HUDEP-2 (cell line): Measurements from ENCODE around the gene CHST8.
"Not testable (repeated sequence)": the region's sequence is repeated elsewhere in the genome, so short reads cannot be mapped to it uniquely, and the experiment has no call there.

ENCODE experiments used
- DNase-seq, 76 experiments: peaks; one replicate each; lab custom pipeline; 2025; ENCODE audit not compliant: unreplicated experiment in 76 of 76; lab: John Stamatoyannopoulos, UW

Gene CHST8

DNA sequence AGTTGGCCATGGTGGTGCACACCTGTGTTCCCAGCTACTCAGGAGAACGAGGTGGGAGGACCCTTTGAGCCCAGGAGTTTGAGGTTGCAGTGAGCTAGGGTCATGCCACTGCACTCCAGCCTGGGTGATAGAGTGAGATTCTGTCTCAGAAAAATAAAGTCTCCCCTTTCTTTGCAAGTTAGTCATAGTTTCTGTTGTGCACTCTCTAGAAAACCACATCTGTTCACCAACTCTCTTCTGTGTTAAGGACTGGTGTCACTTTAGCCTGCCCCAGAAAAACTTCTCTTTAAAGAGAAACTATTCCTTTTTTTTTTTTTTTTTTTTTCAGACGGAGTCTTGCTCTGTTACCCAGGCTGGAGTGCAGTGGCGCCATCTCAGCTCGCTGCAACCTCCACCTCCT lies 4.9 kb upstream of the CHST8 start:
- no peak for DNase-seq

DNA sequence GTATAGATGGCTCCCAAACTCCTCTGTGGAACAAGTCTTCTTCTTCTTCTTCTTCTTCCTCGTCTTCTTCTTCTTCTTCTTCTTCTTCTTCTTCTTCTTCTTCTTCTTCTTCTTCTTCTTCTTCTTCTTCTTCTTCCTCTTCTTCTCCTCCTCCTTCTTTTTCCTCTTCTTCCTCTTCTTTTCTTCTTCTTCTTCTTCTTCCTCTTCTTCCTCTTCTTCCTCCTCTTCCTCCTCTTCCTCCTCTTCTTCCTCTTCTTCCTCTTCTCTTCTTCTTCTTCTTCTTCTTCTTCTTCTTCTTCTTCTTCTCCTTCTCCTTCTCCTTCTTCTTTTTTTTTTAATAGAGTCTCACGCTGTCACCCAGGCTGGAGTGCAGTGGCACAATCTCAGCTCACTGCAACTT lies 3.4 kb upstream of the CHST8 start:
- not testable (repeated sequence) for DNase-seq

DNA sequence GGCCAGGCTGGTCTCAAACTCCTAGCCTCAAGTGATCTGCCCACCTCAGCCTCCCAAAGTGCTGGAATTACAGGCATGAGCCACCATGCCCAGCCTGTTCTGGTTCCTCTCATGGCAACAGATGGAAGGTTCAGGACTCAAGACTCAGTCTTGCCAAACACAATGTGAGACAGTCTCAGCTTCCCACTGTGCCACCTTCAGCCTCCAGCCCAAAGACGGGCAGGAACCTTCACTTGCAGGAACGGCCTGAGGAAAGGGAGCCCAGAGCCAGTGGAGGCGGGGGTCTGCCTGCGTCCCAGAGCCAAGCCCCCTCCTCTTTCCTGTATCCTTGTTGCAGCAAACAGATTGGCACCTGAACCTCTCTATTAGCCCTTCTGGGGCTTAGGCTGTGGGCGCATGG lies 2.9 kb upstream of the CHST8 start:
- DNase-seq, result no peak

DNA sequence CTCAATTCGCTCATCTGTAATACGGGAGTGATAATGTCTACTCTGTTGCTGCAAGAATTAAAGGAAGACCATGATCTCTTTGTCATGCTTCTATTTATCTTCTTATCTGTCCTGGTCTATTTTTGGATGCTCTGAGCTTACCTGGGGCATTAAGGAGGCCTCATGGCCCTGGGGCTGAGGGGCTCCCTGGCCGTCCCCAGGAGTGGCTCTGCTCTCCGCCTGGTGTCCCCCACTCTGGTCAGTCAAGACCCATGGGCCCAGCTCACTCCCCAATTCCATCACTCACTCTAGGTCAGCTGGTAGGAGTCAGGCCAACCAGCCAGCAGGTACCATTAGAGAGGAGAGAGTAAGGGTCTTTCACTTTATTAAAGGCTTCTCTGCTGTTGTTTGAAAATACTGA lies 1.1 kb upstream of the CHST8 start:
- DNase-seq, result no peak

DNA sequence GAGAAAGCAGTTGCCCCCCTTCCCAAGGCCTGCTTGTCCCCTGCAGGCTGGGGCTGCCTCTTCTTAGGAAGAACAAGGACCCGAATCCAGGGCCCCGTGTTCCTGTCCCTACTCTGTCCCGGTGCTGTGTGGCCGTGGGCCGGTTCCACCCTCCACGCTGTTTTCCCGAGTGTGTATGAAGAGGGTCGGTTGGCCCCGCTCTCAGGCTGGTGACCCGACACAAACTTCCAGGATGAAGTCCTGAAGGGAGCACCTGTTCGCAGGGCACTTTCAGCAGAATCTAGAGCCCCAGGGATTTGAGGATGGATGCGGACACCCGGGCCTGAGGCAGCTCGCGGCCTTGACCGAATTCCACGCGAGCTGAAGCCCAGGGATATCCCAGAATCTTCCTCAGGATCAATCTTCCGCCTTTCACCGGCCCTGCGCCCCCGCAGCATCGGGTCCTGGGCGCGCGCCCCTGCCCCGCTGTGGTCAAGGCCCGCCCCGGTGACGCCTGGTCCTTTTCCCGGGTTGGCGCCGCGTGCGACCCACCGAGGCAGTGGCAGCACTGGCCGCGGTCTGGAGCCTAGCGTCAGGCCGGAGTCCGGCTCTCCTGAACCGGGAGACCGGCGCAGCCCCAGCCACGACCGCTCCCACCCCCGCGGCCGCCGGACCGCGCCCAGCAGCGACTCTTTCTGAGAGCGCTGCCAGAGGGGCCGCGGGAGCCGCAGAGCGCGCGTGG lies 528 bp upstream of the CHST8 start:
- no peak for DNase-seq

DNA sequence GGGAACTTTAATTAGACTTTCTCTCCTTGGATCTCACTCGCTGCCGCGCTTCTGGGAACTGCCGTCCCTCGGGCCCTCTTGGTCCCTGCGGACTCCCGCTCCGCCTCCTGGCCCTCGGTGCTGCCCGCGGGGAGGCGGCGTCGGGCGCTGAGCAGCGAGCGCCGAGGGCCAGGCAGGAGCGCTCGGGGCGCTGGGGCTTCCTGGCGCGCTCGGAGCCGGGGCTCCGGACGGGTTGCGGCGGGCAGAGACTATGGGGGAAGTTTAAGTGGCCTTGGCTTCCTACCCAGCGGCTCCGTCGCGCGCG lies 704 bp downstream of the CHST8 start:
- no peak for DNase-seq

DNA sequence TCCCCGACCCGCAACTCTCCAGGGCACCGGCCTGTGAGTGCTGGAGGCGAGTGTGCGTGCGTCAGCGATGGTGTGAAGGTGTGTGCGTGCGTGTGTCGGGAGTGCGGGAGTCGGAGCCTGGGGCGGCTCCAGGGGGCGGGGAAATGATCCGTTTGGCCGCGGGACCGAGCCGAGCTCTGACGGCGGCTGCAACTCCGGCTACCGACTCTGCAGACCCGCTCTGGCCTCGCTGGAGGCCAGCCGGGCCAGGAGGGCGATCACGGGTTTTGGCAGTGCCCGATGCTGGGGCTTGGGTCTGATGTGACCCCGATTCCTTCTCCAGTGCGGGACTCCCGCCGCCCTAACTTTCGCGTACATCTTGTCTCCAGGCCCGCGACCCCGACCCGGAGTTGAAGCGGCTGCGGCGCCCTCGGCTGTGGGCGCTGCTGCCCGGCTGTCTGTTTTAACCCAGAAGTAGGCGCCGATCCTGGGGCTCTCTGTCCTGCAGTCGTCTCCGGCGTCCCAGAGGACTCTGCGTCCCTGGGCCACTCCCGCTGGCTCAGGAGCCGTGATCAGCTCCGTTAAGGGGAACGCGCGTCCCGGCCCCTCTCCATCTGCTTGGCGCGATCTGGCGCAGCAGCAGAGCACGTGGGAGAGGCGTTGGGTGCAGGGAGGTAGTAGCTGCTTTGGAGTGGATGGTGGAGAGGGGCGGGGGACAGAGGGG lies 1.2 kb downstream of the CHST8 start:
- no peak for DNase-seq

DNA sequence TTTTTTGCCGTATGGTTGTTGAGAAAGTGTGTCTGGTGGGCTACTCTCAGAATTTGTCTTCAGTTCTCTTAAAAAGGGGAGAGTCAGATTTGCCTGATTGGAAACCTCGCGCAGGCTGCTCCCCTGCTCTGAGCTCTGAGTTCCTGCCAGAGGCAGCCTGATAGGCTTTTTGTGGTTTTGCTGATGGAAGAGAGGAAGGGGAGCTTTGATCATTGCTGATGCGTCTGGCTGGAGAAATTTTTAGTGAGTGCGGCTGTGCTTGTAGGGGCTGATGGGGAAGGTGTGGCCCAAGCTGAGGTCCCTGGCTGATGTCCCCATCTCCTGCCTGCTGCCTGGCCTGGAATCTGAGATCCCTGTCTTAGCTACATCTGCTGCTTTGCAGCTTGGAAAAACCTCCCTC lies 2.8 kb downstream of the CHST8 start:
- DNase-seq, result no peak

DNA sequence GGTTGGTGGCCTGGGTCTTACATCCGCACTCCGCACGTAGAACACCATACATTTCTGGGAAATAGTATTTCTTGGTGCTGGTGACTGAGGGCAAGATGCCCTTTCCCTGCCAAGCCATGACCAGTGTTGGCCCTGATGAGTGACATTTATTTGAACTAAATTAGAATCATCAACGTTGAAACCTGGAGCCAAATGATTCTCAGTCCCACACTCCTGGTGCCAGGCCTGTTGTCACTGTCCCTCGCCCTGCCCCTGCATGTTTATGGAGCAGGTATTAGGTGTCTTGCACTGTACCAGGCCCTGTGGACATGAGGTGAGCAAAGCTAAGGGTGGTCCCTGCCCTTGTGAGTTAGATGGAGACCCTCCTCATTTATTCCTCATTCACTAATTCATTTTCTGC lies 5.8 kb downstream of the CHST8 start:
- DNase-seq, result no peak

DNA sequence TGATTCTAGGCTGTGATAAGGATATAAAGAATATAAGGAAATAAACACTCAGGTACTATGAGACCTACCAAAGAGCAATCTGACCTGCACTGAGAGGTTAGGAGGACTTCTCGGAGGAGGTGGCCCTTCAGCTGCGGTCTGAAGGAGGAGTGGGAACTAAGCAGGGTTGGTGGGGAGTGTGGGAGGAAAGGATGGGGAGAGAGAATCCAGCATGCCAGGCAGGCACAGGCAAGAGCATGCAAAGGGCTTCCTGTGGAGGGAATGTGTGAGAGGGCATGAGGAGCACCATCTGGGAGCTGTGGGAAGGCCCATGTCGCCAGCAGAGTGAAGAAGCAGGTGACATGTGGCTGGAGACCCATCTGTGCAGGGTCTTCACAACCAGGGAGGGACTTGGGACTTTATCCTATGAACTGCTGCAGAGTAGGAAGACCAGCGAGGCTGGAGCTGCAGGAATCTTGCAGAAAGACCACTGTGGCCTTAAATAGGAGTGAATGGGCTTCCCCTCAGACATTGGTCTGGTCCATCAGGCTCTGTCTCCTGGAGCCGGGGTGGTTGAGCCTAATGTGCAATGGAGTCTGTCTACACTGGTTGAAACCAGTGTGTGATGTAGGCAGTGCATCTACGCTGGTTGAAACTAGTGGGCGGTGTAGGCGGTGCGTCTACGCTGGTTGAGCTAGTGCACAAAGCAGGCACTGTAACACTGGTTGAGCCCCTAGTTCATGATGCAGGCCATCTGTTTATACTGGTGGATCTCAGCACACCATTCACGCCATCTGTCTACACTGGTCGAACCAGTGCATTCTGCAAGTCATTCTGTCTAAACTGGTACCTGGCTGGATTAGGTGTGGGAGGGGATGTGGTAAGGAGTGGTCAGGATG lies 6.4 kb downstream of the CHST8 start:
- DNase-seq, result no peak

DNA sequence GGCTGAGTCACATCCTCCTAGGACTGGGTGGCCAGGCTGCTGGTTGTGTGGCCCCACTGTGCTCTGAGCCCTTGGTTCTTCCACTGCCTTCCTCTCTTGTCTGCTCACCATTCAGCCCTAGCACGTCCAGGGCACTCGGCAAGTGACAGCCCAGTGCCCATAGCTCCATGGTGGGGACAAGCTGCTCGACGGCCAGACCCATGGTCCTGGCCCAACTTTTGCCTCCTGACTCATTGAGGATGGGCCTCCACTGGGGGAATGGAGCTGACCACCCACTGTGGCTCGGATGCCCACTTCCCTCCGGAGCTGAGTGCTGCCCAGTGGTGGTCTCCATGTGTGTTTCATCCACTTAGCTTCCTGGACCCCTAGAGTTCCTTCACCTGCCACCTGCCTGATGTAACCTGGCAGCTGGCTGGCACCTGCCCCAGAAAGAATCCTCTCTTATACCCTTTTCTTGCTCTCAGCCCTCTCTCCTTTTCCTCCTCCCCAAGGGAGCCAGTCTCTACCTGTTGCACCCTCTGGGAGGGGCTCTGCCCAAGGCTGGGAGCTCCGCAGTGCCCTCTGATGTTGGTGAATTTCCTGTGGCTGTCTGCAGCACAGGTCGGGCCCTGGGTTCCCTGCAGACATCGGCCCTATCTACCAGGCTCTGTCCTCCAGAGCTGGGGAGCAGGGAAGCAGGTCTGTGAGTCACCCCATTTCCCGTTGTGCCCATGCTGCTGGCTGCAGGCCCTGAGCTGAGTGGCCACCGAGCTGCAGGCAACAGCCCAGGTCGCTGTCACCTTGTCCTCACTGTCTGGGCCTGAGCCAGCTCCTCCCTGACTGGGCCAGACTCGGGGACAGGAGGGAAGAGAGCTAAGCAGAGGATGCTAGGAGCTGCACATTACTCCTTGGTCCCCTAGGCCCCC lies 7.4 kb downstream of the CHST8 start:
- DNase-seq, result no peak

DNA sequence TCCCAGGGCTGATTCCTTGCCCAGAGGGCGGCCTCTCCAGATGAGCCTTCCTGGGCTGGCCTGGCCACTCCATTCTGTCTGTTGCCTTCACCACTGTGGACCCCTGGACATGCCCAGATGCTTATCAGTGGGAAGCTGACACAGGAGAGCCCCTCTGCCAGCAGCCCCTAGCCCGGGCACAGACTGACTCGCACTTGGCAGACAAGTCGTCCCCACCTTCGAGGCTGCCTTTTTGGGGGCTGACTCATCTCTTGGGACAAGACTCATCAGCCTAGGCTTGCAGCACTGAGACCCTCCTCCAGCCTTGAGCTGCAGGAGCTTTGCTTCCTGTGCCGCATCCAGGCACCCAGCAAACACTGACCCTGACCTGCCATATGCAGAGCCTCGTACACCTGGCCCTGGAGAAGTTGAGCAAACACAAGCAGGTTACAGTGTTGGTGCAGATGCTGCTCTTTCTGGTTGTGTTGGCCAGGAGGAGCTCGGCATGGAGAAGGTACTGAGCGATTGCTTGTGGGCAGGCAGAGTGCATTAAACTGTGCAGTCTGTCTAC lies 8.1 kb downstream of the CHST8 start:
- DNase-seq, result no peak

DNA sequence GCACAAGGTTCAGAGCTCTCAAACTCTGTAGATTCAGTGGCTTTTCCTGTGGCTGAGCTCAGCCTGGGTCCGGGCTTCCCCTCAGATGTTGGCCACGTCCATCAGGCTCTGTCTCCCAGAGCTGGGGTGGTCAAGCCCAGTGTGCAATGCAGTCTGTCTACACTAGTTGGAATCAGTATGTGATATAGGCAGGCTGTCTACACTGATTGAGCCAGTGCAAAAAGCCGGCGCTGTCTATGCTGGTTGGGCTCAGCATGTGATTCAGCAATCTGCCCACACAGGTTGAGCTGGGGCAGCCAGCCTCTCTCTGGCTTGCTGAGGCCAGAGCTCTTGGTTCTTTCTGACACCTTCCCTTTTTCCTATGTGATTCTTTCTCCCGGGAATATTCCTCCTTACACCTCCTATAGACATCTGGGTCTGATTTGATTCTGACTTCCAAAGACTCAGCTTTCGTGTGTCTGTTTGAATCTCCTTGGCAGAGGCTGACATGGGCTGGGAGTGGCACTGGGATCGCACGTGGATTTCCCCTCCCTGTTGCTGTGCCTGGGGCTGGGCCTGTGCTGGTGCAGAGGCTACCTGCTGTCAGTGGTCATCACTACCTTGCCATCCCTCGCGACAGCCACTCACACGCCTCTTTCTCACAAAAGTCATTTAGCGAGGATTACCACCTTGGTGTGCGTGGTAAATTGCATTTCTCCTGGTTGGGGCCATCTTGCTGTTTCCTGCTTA lies 9.3 kb downstream of the CHST8 start:
- no peak for DNase-seq

DNA sequence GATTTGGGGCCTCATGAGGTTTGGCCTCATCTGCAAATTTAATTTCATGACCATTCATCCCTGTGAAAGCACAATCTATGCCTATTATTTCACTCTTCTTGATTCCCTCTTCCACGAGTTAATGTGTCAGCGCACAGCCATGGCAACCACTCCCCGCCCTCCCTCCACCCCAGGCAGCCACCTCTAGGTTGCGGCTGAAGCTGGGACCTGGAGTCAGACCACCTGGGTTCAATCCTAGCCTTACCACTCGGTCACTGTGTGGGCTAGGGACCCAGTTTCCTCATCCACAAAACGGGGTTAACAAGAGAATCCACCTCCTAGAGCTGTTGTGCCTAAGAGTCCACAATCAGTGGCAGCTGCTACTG lies 9.8 kb downstream of the CHST8 start:
- no peak for DNase-seq

DNA sequence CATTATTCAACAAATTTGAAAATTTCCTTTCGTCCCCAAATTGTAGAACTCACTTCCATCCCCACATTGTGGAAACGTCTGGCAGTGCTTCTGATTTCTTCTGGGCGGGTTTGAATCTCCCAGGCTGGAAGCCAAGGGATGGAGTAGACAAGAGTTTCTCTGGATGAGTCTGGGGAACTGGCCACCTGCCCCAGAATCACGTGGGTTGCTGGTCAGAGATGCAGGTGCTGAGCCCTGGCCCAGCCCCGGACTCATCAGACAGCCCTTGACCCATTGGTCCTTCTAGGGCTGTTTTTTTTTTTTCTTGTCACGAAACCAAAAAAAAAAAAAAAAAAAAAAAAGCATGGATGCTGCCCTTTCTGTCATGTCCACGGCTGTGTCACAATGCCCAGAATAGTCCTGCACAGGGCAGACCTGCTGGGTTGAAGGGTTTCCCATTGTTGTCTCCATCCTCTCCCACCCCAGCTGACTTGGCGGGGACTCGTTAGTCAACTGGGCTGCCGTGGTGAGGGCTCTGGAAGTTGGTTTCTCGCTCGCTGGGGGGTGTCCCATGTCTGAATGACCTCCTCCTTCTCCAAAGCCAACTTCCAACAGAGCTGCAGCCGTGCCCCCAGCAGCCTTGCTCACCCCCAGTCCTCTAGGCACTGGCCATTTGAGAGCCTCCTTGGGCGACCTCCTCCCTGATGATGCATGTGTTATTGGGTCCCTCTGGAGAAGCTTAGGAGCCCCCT lies 12.8 kb downstream of the CHST8 start:
- DNase-seq, result no peak

DNA sequence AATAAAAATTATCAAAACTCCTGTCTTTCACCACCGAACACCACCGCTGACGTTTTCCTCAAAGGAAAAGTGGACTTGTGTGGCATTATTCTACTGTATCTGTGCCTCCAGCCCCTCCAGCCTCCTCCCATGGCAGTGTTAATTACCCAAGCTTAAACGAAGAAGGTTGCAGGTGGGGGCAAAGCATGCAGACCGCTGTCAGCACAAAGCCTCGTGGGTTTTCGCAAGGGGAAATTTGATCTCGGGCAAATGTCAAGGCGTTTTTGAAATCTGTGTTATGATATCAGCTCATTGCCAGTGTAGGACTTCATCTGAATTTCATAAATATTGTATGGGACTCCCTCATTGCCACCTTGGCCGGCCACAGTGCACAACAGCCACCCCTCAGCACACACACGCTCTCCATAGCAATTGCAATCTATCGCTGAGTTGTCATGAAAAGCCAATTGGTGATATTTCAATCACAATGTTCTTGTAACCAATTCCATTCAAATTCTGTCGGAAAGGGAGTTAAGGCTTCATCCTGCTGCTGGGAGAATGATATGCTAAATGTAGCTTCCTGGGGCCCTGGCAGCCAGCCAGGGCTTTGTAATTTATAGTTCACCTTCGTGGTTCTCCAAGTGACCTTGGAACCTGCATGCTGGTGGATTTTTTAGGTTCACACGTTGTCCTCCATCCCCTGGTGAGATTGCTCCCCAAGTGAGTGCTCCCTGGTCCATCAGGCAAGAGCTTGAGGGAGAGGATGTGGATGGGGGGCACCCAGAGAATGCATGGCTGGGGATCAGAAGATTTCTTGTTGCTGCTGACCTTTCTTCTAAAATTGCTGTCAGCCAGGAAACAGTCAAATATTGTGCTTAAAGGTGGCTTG lies 16.6 kb downstream of the CHST8 start:
- no peak for DNase-seq

DNA sequence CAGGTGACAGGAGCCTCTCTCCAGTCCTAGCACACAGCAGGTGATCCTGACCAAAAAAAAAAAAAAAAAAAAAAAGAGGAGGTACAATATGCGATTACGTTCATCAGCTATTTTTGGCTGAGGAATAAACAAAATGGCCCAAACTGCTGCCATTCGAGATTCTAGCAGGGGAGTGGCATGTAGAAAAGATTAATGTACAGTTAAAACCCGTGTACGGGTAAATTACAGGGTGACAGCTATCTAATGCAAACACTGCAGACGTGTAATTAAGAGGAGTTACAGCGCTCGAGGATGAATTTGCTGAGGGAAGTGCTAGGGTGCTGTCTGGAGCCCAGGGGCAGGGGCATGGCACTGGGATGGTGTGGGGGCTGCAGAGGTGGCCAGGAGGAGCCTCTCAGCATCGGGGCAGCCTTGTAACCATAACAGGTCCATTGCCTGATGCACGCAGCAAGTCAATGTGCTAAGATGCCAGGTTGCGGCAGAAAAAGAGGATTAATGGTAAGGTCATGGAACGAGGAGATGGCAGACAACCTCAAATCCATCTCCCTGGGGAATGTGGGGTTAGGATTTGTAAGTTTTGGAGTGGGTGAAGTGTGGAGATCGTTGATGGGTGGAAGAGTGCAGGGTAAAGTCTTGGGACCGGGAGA lies 17.4 kb downstream of the CHST8 start:
- no peak for DNase-seq

DNA sequence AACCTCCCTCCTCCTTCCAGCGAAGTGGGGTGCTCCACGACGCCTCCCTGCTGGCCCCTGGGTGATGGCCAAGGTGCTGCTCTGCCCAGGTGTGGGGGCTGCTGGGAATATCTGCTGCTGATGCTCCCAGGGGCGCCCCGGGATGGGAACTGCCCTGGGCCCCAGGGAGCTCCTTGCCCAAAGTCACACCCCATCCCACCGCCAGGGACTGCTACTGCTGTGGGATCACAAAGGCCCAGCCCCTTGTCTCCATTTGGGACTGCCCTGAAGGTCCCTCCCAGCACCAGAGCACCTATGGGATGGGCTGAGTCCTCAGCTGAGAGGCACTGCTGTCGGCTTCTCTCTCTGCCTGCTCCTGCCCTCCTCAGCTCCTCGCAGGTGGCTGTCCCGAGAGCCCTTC lies 19.0 kb downstream of the CHST8 start:
- DNase-seq, result no peak
